GM19463 (cell line): ENCODE measurements around the gene CD48.
"Not testable (repeated sequence)": the region's sequence is repeated elsewhere in the genome, so short reads cannot be mapped to it uniquely, and the experiment has no call there.

Experiments
- ATAC-seq: cut with Tn5 transposase; IDR thresholded peaks from one replicate; pipeline ENCODE4 v1.9.1; 2021; ENCODE audit warnings: mild to moderate bottlenecking, moderate library complexity; ENCODE audit not compliant: unreplicated experiment

Gene CD48

GRCh38 chr1:160658162-160658813 is 53.3 kb downstream of the CD48 start:
- no peak for ATAC-seq

- ATAC-seq, result no peak
These were observed 54.3 kb downstream of the CD48 start for GRCh38 chr1:160657250-160657781.

GRCh38 chr1:160656737-160657136 is 54.9 kb downstream of the CD48 start:
- no peak for ATAC-seq

GRCh38 chr1:160653620-160654016 is 58.0 kb downstream of the CD48 start:
- ATAC-seq, result peak; percentile 63

GRCh38 chr1:160652924-160653619 is 58.5 kb downstream of the CD48 start:
- ATAC-seq, result peak; percentile 30

GRCh38 chr1:160652065-160652641 is 59.5 kb downstream of the CD48 start:
- ATAC-seq, result not testable (repeated sequence)

- ATAC-seq, result no peak
These were observed 60.1 kb downstream of the CD48 start for GRCh38 chr1:160651433-160652064.

- peak; percentile 3 for ATAC-seq
These were observed 64.3 kb downstream of the CD48 start for GRCh38 chr1:160647329-160647720.

GRCh38 chr1:160646711-160647328 is 64.8 kb downstream of the CD48 start, which contains the start of gene SLAMF1:
Gene SLAMF1, minus strand, starts transcription at chr1:160647044. Its CDS starts 99 bp downstream, at chr1:160646945.
- peak; percentile 64 for ATAC-seq

GRCh38 chr1:160646180-160646579 is 65.4 kb downstream of the CD48 start:
- ATAC-seq, result no peak

- ATAC-seq, result no peak
These were observed 66.1 kb downstream of the CD48 start for GRCh38 chr1:160645386-160646130.

- no peak for ATAC-seq
These were observed 67.2 kb downstream of the CD48 start for GRCh38 chr1:160644399-160644798.

GRCh38 chr1:160643138-160643537 is 68.5 kb downstream of the CD48 start:
- ATAC-seq, result no peak

GRCh38 chr1:160642281-160642644 is 69.4 kb downstream of the CD48 start:
- ATAC-seq, result no peak

- ATAC-seq, result no peak
These were observed 70.0 kb downstream of the CD48 start for GRCh38 chr1:160641323-160642280.

GRCh38 chr1:160640359-160641123 is 71.1 kb downstream of the CD48 start:
- ATAC-seq, result no peak

- ATAC-seq, result no peak
These were observed 72.0 kb downstream of the CD48 start for GRCh38 chr1:160639652-160640051.

- ATAC-seq, result no peak
These were observed 72.7 kb downstream of the CD48 start for GRCh38 chr1:160638926-160639325.

- no peak for ATAC-seq
These were observed 73.1 kb downstream of the CD48 start for GRCh38 chr1:160638540-160638857.
